ENCODE measurements around the gene WWOX.

- no peak for TF ChIP-seq CTCF (IDR thresholded peaks at IDR 0.05)
- TF ChIP-seq EZH2 (IDR thresholded peaks at IDR 0.05; ENCODE audit: borderline replicate concordance, insufficient read depth, low read depth, low read length, poor library complexity, severe bottlenecking), result no peak
Measured at GRCh38 chr16:78494674-78495073, 395.2 kb downstream of the WWOX start.
